ENCODE results near the gene DSN1. TPM values are rescaled to one million over a fixed set of nuclear protein-coding genes. Genes with fewer than 3 reads are reported as not detected.

DSN1 gene
- total RNA-seq, 1 donor from 2014 or later, result 48.2 TPM

GRCh38 chr20:36793294-36794115 lies 19.9 kb upstream of the DSN1 start:
- H4K20me1 ChIP-seq (ENCODE audit: low read depth), result peaks cover 3% of the 10 kb centered on the region
- TF ChIP-seq EZH2phosphoT487 (IDR thresholded peaks at IDR 0.05) (no peak), CTCF (IDR thresholded peaks at IDR 0.05) (no peak), EZH2 (IDR thresholded peaks at IDR 0.05) (no peak)
- Mint-ChIP-seq H3K4me3 (no peak overlapping the region), H3K4me1 (peaks cover 4% of the 10 kb centered on the region), H3K9me3 (no peaks in the 10 kb centered on the region), H3K36me3 (peaks cover 36% of the 10 kb centered on the region), H3K27ac (no peak overlapping the region), H3K27me3 (ENCODE audit: insufficient read depth, low read depth) (peaks cover 2% of the 10 kb centered on the region)
- H3K4me2 ChIP-seq, result no peak overlapping the region
- no peak overlapping the region for H3K9ac ChIP-seq
- H2AFZ ChIP-seq (replicated peaks), result no peak overlapping the region
- no peaks in the 10 kb centered on the region for H3K36me3 ChIP-seq
- H3K27ac ChIP-seq, result no peak overlapping the region
- H3F3A ChIP-seq (ENCODE audit: low read depth), result peaks cover 5% of the 10 kb centered on the region
- H3K27me3 ChIP-seq, result no peaks in the 10 kb centered on the region
- no peak overlapping the region for H3K4me3 ChIP-seq
- H3K4me1 ChIP-seq, result peaks cover 4% of the 10 kb centered on the region
- no peaks in the 10 kb centered on the region for H3K9me3 ChIP-seq (ENCODE audit: low read depth)
- DNase-seq (ENCODE audit: low spot score), result no peak
- peaks cover 17% of the 10 kb centered on the region for H3K79me2 ChIP-seq (ENCODE audit: low read depth)

GRCh38 chr20:36792422-36792821 lies 18.9 kb upstream of the DSN1 start:
- DNase-seq (ENCODE audit: low spot score), result peak; percentile 93

GRCh38 chr20:36791862-36792261 lies 18.3 kb upstream of the DSN1 start:
- Mint-ChIP-seq H3K9me3 (no peaks in the 10 kb centered on the region), H3K27me3 (ENCODE audit: insufficient read depth, low read depth) (peaks cover 5% of the 10 kb centered on the region), H3K4me1 (peaks cover 4% of the 10 kb centered on the region), H3K36me3 (peaks cover 31% of the 10 kb centered on the region), H3K27ac (no peak overlapping the region), H3K4me3 (no peak overlapping the region)
- Histone ChIP-seq H3K79me2 (ENCODE audit: low read depth) (peaks cover 17% of the 10 kb centered on the region), H2AFZ (replicated peaks) (no peak overlapping the region), H3K4me2 (no peak overlapping the region), H3K4me3 (no peak overlapping the region), H3F3A (ENCODE audit: low read depth) (peaks cover 5% of the 10 kb centered on the region), H3K36me3 (no peaks in the 10 kb centered on the region), H3K27ac (no peak overlapping the region), H3K9me3 (ENCODE audit: low read depth) (no peaks in the 10 kb centered on the region), H3K27me3 (no peaks in the 10 kb centered on the region), H3K9ac (no peak overlapping the region), H4K20me1 (ENCODE audit: low read depth) (peaks cover 4% of the 10 kb centered on the region), H3K4me1 (peaks cover 4% of the 10 kb centered on the region)
- no peak for DNase-seq (ENCODE audit: low spot score)
- TF ChIP-seq CTCF (IDR thresholded peaks at IDR 0.05) (no peak), EZH2 (IDR thresholded peaks at IDR 0.05) (no peak), EZH2phosphoT487 (IDR thresholded peaks at IDR 0.05) (no peak)

More at GRCh38 chr20:36792422-36792821, 18.9 kb upstream of the DSN1 start:
- Mint-ChIP-seq H3K36me3 (peaks cover 31% of the 10 kb centered on the region), H3K27me3 (ENCODE audit: insufficient read depth, low read depth) (peaks cover 2% of the 10 kb centered on the region), H3K4me1 (peaks cover 4% of the 10 kb centered on the region), H3K9me3 (no peaks in the 10 kb centered on the region), H3K27ac (no peak overlapping the region), H3K4me3 (no peak overlapping the region)
- H3K4me1 ChIP-seq, result peaks cover 4% of the 10 kb centered on the region
- no peak overlapping the region for H2AFZ ChIP-seq (replicated peaks)
- no peaks in the 10 kb centered on the region for H3K36me3 ChIP-seq
- no peak overlapping the region for H3K4me2 ChIP-seq
- peaks cover 3% of the 10 kb centered on the region for H4K20me1 ChIP-seq (ENCODE audit: low read depth)
- peaks cover 17% of the 10 kb centered on the region for H3K79me2 ChIP-seq (ENCODE audit: low read depth)
- peaks cover 5% of the 10 kb centered on the region for H3F3A ChIP-seq (ENCODE audit: low read depth)
- H3K27ac ChIP-seq, result no peak overlapping the region
- no peaks in the 10 kb centered on the region for H3K9me3 ChIP-seq (ENCODE audit: low read depth)
- no peak overlapping the region for H3K4me3 ChIP-seq
- H3K27me3 ChIP-seq, result no peaks in the 10 kb centered on the region
- no peak overlapping the region for H3K9ac ChIP-seq
- TF ChIP-seq EZH2phosphoT487 (IDR thresholded peaks at IDR 0.05) (no peak), CTCF (IDR thresholded peaks at IDR 0.05) (peak; percentile 67), EZH2 (IDR thresholded peaks at IDR 0.05) (no peak)
